Mucosa of gallbladder (tissue), 1 donor: ENCODE measurements around the gene GLOD5. TPM values are rescaled to one million over a fixed set of nuclear protein-coding genes. Genes with fewer than 3 reads are reported as not detected.

Source experiments
- DNase-seq: peaks from one replicate; pipeline ENCODE4 v3.0.0-alpha.2; 2020; ENCODE audit warnings: low spot score
- total RNA-seq: library from RNA; stranded (reverse); gene quantifications from one replicate; pipeline ENCODE4 v1.2.1, GENCODE V29; 2021
- donor health status: DM: no; HTN: no; CAD: no.

Gene GLOD5
- total RNA-seq = 4.8 TPM

- DNase-seq = peak; percentile 39
Observed at GRCh38 chrX:48761674-48762471, at the start of gene GLOD5. Gene GLOD5, plus strand, starts transcription at chrX:48761747. Its CDS starts 44 bp downstream, at chrX:48761791.

GRCh38 chrX:48711929-48712505, 49.5 kb upstream of the GLOD5 start:
- no peak for DNase-seq

GRCh38 chrX:48713847-48714246, 47.7 kb upstream of the GLOD5 start:
- no peak for DNase-seq

- DNase-seq = no peak
Observed at GRCh38 chrX:48714573-48714972, 47.0 kb upstream of the GLOD5 start.

GRCh38 chrX:48715072-48715471, 46.5 kb upstream of the GLOD5 start:
- DNase-seq = no peak

GRCh38 chrX:48715876-48716502, 45.6 kb upstream of the GLOD5 start:
- DNase-seq = no peak

- no peak for DNase-seq
Observed at GRCh38 chrX:48719958-48720357, 41.6 kb upstream of the GLOD5 start.

GRCh38 chrX:48720577-48721250, 40.8 kb upstream of the GLOD5 start:
- no peak for DNase-seq

- DNase-seq = no peak
Observed at GRCh38 chrX:48721916-48722315, 39.6 kb upstream of the GLOD5 start.

GRCh38 chrX:48726596-48726995, 35.0 kb upstream of the GLOD5 start:
- no peak for DNase-seq

- no peak for DNase-seq
Observed at GRCh38 chrX:48728653-48729052, 32.9 kb upstream of the GLOD5 start.

GRCh38 chrX:48736303-48736702, 25.2 kb upstream of the GLOD5 start:
- no peak for DNase-seq

GRCh38 chrX:48736878-48737212, 24.7 kb upstream of the GLOD5 start:
- DNase-seq = no peak

- DNase-seq = peak; percentile 94
Observed at GRCh38 chrX:48737213-48737938, 24.2 kb upstream of the GLOD5 start.

GRCh38 chrX:48737940-48738339, 23.6 kb upstream of the GLOD5 start:
- DNase-seq = no peak

GRCh38 chrX:48741834-48742233, 19.7 kb upstream of the GLOD5 start:
- no peak for DNase-seq

- DNase-seq = no peak
Observed at GRCh38 chrX:48745222-48745621, 16.3 kb upstream of the GLOD5 start.

- DNase-seq = no peak
Observed at GRCh38 chrX:48747415-48748016, 14.0 kb upstream of the GLOD5 start.

- no peak for DNase-seq
Observed at GRCh38 chrX:48749182-48749581, 12.4 kb upstream of the GLOD5 start.

GRCh38 chrX:48751343-48751742, 10.2 kb upstream of the GLOD5 start:
- DNase-seq = no peak

GRCh38 chrX:48752498-48752897, 9.0 kb upstream of the GLOD5 start:
- no peak for DNase-seq
